Endothelial cell of umbilical vein (primary cell): ENCODE results near the gene DUT. TPM values are rescaled to one million over a fixed set of nuclear protein-coding genes. Genes with fewer than 3 reads are reported as not detected.

Experiments used
- BruUV-seq: library from RNA; stranded (reverse); fragments of 400-500 nt; replicated peaks from 2 replicates; lab custom pipeline; 2021; lab: Mats Ljungman, UMichigan
- CTCF ChIA-PET: fragments of 300-600, 350-600 bp; sonication (Branson Sonifier 250); formaldehyde crosslinking; loops from one replicate; lab custom pipeline; 2021; ENCODE audit warnings: antibody characterized with exemption, inconsistent platforms; lab: Charles Lee
- POLR2A ChIA-PET: fragments of 300-600, 350-600 bp; sonication (Branson Sonifier 250); formaldehyde crosslinking; loops from one replicate; lab custom pipeline; 2021; ENCODE audit warnings: antibody characterized with exemption, inconsistent platforms; lab: Charles Lee
- DNase-seq: peaks from one replicate; pipeline ENCODE4 v3.0.0-alpha.2; 2011; ENCODE audit warnings: low read depth, low spot score
- FAIRE-seq: peaks from 2 replicates; lab custom pipeline; 2011; peaks lifted over from hg19 to GRCh38; lab: Jason Lieb, UNC
- H2AFZ ChIP-seq: 2 replicates; pipeline ENCODE4 v1.6.0; 2012; ENCODE audit warnings: low read depth, low read length, control low read depth, inconsistent platforms
- H3K27ac ChIP-seq: 2 replicates; pipeline ENCODE4 v1.5.1; 2011; ENCODE audit warnings: low read depth, mild to moderate bottlenecking, control low read depth, low read length, moderate library complexity; ENCODE audit not compliant: insufficient read depth
- H3K27me3 ChIP-seq, 2 experiments: 2 replicates each; pipeline versions ENCODE4 v1.6.0 to v1.6.1; 2011; ENCODE audit warnings: low read length in 2 of 2, mixed read lengths in 1 of 2; ENCODE audit not compliant: control insufficient read depth in 2 of 2, insufficient read depth in 2 of 2
- H3K36me3 ChIP-seq, 2 experiments: 2 replicates in 1 of 2; 3 replicates in 1 of 2; pipeline ENCODE4 v1.5.1; 2011; ENCODE audit warnings: low read length in 2 of 2, mild to moderate bottlenecking in 1 of 2, moderate library complexity in 1 of 2; ENCODE audit not compliant: control insufficient read depth in 2 of 2, insufficient read depth in 2 of 2; ENCODE audit errors: extremely low read depth in 1 of 2
- H3K4me1 ChIP-seq: 3 replicates; pipeline ENCODE4 v1.5.1; 2011; ENCODE audit warnings: mild to moderate bottlenecking, low read length; ENCODE audit not compliant: control insufficient read depth, insufficient read depth; ENCODE audit errors: extremely low read depth
- H3K4me2 ChIP-seq: 2 replicates; pipeline ENCODE4 v1.6.1; 2011; ENCODE audit warnings: low read length, control low read depth, mixed read lengths; ENCODE audit not compliant: insufficient read depth
- H3K4me3 ChIP-seq, 3 experiments: fragments of 200-600 bp in 1 of 3; sonication (generic), shearing (Covaris generic) in 1 of 3; replicated peaks in 1 of 3; 2 replicates each; pipeline ENCODE4 v1.5.1; 2011 to 2016; ENCODE audit warnings: control low read depth in 3 of 3, low read length in 3 of 3, mild to moderate bottlenecking in 2 of 3, inconsistent platforms in 1 of 3, low read depth in 1 of 3, moderate library complexity in 1 of 3; ENCODE audit not compliant: insufficient read depth in 1 of 3
- H3K79me2 ChIP-seq: 2 replicates; pipeline ENCODE4 v1.6.0; 2012; ENCODE audit warnings: low read length, inconsistent platforms; ENCODE audit not compliant: control insufficient read depth, insufficient read depth
- H3K9ac ChIP-seq: replicated peaks from 2 replicates; pipeline ENCODE3; 2011; ENCODE audit warnings: low read length, control low read depth; ENCODE audit not compliant: insufficient read depth; ENCODE audit errors: extremely low read depth
- H3K9me1 ChIP-seq: replicated peaks from 3 replicates; pipeline ENCODE4 v1.6.0; 2011; ENCODE audit warnings: mild to moderate bottlenecking, low read length; ENCODE audit not compliant: control insufficient read depth, insufficient read depth; ENCODE audit errors: extremely low read depth
- H3K9me3 ChIP-seq: replicated peaks from 2 replicates; pipeline ENCODE4 v1.5.1; 2012; ENCODE audit warnings: low read length, inconsistent platforms; ENCODE audit not compliant: control insufficient read depth, insufficient read depth
- H4K20me1 ChIP-seq: replicated peaks from 2 replicates; pipeline ENCODE3; 2011; ENCODE audit warnings: mild to moderate bottlenecking, low read length; ENCODE audit not compliant: control insufficient read depth, insufficient read depth; ENCODE audit errors: extremely low read depth
- CTCF ChIP-seq, 2 donors: IDR thresholded peaks; 1 replicate in 1 of 2; 2 replicates in 1 of 2; pipeline ENCODE4 v1.5.1; 2011; ENCODE audit warnings: low read length in 2 of 2, mild to moderate bottlenecking in 2 of 2, moderate library complexity in 2 of 2, control low read depth in 1 of 2, inconsistent platforms in 1 of 2, low read depth in 1 of 2; ENCODE audit not compliant: insufficient read depth in 1 of 2; ENCODE audit errors: extremely low read depth in 1 of 2
- EZH2 ChIP-seq: IDR thresholded peaks from 2 replicates; pipeline ENCODE4 v1.6.1; 2012; ENCODE audit warnings: borderline replicate concordance, low read depth, mild to moderate bottlenecking, moderate library complexity, low read length, inconsistent platforms; ENCODE audit not compliant: severe bottlenecking
- JUN ChIP-seq: IDR thresholded peaks from 2 replicates; pipeline ENCODE4 v1.6.1; 2011; ENCODE audit warnings: borderline replicate concordance, low read depth; ENCODE audit not compliant: insufficient read length, insufficient read depth
- MAX ChIP-seq: IDR thresholded peaks from 2 replicates; pipeline ENCODE4 v1.6.1; 2011; ENCODE audit not compliant: insufficient read depth, insufficient read length
- MYC ChIP-seq: IDR thresholded peaks from one replicate; pipeline ENCODE4 v1.6.1; 2011; ENCODE audit warnings: mild to moderate bottlenecking, low read depth, low read length
- POLR2A ChIP-seq: IDR thresholded peaks from 2 replicates; pipeline ENCODE4 v1.6.1; 2012; ENCODE audit warnings: low read depth, mild to moderate bottlenecking, control low read depth, low read length
- POLR2AphosphoS5 ChIP-seq: IDR thresholded peaks from 2 replicates; pipeline ENCODE4 v1.6.1; 2012; ENCODE audit warnings: low read depth, mild to moderate bottlenecking, control low read depth, low read length, moderate library complexity; ENCODE audit not compliant: insufficient read depth
- dilution Hi-C: fragments of 300-500 bp; cut with MboI; formaldehyde crosslinking; loops from one replicate; pipeline ENCODE4 v1.15.0; 2019; ENCODE audit warnings: low sequenced_read_pairs; ENCODE audit not compliant: extremely low pct_ligation_motif_present
- intact Hi-C: fragments of 100-400 bp; cut with micrococcal nuclease; formaldehyde crosslinking; loops from one replicate; pipeline ENCODE4 v1.10.0; 2022
- polyA plus RNA-seq, 4 experiments: library from polyadenylated mRNA; depleted of rRNA in 3 of 4; stranded (reverse) in 3 of 4; unstranded in 1 of 4; fragments of >200 nt; gene quantifications; 2 replicates each; pipeline versions ENCODE4 v1.2.1 to v1.2.3, GENCODE V29; 2011 to 2012; ENCODE audit warnings: missing spikeins in 1 of 4
- total RNA-seq: library from RNA; stranded (reverse); gene quantifications from 2 replicates; pipeline ENCODE4 v1.2.3, GENCODE V29; 2021

The DUT gene
- total and polyA plus RNA-seq, 2 donors (not counting 3 experiments of a cell fraction or from before 2014, with no cell fraction given), result 59.9 to 135 TPM

- Histone ChIP-seq H3K4me1 (peaks cover 10% of the 10 kb centered on the region), H3K36me3 (no peaks in the 10 kb centered on the region), H3K27me3 (no peaks in the 10 kb centered on the region), H3K4me2 (no peak overlapping the region), H3K9me1 (no peaks in the 10 kb centered on the region), H3K9me3 (no peaks in the 10 kb centered on the region), H4K20me1 (no peaks in the 10 kb centered on the region), H2AFZ (no peak overlapping the region), H3K9ac (no peak overlapping the region), H3K79me2 (no peaks in the 10 kb centered on the region), H3K27ac (no peak overlapping the region), H3K4me3 (no peak overlapping the region)
- no peak for DNase-seq
- BruUV-seq, result no TSS peak
- no peak for TF ChIP-seq POLR2A
- TF ChIP-seq EZH2, result no peak
- no peak for TF ChIP-seq CTCF (IDR thresholded peaks at IDR 0.05; ENCODE audit: extremely low read depth in 1 of 2, insufficient read depth in 1 of 2, low read depth in 1 of 2, low read length in 2 of 2)
- TF ChIP-seq POLR2AphosphoS5, result no peak
- no peak for TF ChIP-seq MYC
- no peak for TF ChIP-seq MAX
- no peak for TF ChIP-seq JUN
- dilution Hi-C loops, result no loop called here
- POLR2A ChIA-PET, result no interaction called here
- no peak for FAIRE-seq
- CTCF ChIA-PET, result interaction anchor here (1.0 to 2.6 kb wide), 4 partner anchors 9 to 30 kb away, joined by 3 to 14 read pairs (median 8); no protein-coding TSS in a partner anchor
- intact Hi-C loops, result loop anchor here (2.0 kb wide), 1 partner anchor 17 kb away; no protein-coding TSS in a partner anchor
Measured at GRCh38 chr15:48375767-48376166, 44.5 kb downstream of the DUT start.
